ENCODE measurements around the gene SOX5.

GRCh38 chr12:23817345-23817744 is 132.1 kb downstream of the SOX5 start:
- no peak for TF ChIP-seq CTCF (conservative IDR thresholded peaks at IDR 0.05 in 1 of 2, IDR thresholded peaks at IDR 0.05 in 1 of 2; ENCODE audit: low read depth in 1 of 2, low read length in 2 of 2)
- no peak for TF ChIP-seq EZH2 (IDR thresholded peaks at IDR 0.05; ENCODE audit: low read length, missing control alignments)
